A673 (cell line): ENCODE data around the gene PEX5L.

Experiments
- EZH2 ChIP-seq: fragments of 200-600 bp; sonication (generic); IDR thresholded peaks from 2 replicates; pipeline ENCODE4 v1.6.1; 2017; ENCODE audit warnings: borderline replicate concordance, low read depth, mild to moderate bottlenecking, mixed read lengths, antibody characterized with exemption, low read length; ENCODE audit not compliant: poor library complexity, severe bottlenecking
- TF ChIP-seq, protein P1 (sequence below): fragments of 300-800, 200-600 bp; sonication (generic); conservative IDR thresholded peaks from 2 replicates; pipeline ENCODE4 v1.5.1; 2017; ENCODE audit warnings: low read depth, mild to moderate bottlenecking, antibody characterized with exemption, low read length, moderate library complexity, mixed read lengths

DNA sequence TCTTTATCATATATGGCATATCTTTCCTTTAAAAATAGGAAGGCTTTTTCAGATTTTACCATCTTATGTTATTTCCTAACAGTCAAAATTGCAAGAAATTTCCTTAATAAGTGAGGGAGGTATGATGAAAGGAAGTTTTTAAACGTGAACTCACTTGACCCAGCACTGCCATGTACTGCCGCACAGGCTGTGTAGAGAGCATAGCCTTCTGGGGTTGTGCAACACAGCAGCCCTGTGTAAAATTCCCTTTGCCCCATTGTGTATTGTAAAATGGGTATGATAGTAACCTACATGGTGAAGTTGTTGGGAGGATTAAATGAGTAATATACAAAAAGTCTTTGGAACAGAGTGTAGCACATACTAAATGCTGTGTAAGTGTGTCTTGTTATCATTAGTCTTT is 78.6 kb downstream of the PEX5L start:
- TF ChIP-seq, protein P1, sequence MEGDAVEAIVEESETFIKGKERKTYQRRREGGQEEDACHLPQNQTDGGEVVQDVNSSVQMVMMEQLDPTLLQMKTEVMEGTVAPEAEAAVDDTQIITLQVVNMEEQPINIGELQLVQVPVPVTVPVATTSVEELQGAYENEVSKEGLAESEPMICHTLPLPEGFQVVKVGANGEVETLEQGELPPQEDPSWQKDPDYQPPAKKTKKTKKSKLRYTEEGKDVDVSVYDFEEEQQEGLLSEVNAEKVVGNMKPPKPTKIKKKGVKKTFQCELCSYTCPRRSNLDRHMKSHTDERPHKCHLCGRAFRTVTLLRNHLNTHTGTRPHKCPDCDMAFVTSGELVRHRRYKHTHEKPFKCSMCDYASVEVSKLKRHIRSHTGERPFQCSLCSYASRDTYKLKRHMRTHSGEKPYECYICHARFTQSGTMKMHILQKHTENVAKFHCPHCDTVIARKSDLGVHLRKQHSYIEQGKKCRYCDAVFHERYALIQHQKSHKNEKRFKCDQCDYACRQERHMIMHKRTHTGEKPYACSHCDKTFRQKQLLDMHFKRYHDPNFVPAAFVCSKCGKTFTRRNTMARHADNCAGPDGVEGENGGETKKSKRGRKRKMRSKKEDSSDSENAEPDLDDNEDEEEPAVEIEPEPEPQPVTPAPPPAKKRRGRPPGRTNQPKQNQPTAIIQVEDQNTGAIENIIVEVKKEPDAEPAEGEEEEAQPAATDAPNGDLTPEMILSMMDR = no peak
- TF ChIP-seq EZH2 = no peak
